ENCODE results near the gene SLC49A3. TPM values are rescaled to one million over a fixed set of nuclear protein-coding genes. Genes with fewer than 3 reads are reported as not detected.

Gene SLC49A3
- total and polyA plus RNA-seq, 2 of the 8 experiments (the other 6 are each of a cell fraction or from before 2014, with no cell fraction given), result 5.0 to 8.8 TPM

DNA sequence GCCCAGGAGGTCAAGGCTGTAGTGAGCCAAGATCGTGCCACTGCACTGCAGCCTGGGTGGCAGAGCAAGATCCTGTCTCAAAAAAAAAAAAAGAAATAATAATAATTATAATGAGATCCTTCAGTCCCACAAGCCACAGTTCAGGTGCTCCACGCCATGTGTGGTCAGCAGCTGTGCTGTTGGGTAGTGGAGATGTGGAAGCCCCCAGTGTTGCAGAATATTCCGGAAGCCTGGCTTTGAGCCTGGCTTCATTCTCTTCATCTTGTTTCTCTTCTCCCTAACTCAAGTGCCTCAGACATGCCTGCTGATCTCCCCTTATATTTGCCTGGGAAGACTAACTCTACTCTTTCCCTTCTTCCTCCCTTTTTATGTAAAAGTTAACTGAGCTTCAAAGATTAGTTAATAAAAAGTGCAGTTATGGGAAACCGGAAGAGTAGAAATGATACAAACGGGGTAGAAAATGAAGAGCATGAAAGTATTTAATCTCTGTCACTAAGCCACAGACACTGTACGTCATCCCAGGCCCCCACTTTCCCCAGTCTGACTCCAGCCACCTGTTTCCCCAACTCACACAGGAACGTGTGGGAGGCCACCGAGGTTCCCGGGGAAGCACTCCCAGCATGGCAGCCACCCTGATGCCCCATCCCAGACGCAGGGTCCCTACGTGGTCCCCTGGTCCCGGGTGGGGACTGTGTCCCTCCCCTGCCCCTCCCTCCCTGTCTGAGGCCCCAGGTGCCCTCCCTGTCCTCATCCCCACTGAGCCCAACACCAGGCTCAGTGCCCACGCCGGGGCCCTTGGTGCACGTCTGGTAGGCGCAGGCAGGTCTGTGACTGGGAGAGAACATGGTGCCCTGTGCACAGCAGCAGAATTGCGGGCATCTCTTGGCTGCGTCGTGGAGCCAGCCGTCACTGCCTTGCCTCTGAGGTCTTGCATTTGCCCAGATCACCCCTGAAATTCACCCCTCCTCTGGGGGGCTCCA, 40.7 kb upstream of the SLC49A3 start:
- H4K20me1 ChIP-seq (replicated peaks in 1 of 2; ENCODE audit: control insufficient read depth in 1 of 2, insufficient read depth in 2 of 2, low read length in 2 of 2), result peaks cover 25 to 27% of the 10 kb centered on the region in 2 experiments
- peaks cover 0 to 5% of the 10 kb centered on the region in 2 experiments; a peak in 1 of 4 replicates for H3K9me3 ChIP-seq (ENCODE audit: insufficient read depth in 2 of 2, low read depth in 1 of 2, low read length in 1 of 2)
- no peaks in the 10 kb centered on the region for H3K4me1 ChIP-seq (replicated peaks in 1 of 4; ENCODE audit: control insufficient read depth in 3 of 4, insufficient read depth in 4 of 4, low read length in 3 of 4)
- no peak for DNase-seq (ENCODE audit: low read depth in 1 of 2, low spot score in 2 of 2)
- H3K4ac ChIP-seq (replicated peaks; ENCODE audit: insufficient read length, low read depth, low read length), result no peak overlapping the region
- H3K18ac ChIP-seq (ENCODE audit: extremely low read depth, low read length), result no peak overlapping the region
- H3K14ac ChIP-seq (ENCODE audit: insufficient read length), result no peak overlapping the region
- H3K23ac ChIP-seq (ENCODE audit: insufficient read length), result no peak overlapping the region
- no peak overlapping the region for H2BK12ac ChIP-seq (ENCODE audit: low read depth, low read length)
- H2AFZ ChIP-seq (ENCODE audit: low read length), result no peak overlapping the region
- FAIRE-seq, result no peak
- H3K23me2 ChIP-seq (ENCODE audit: low read depth, low read length), result no peaks in the 10 kb centered on the region
- no peak overlapping the region for H4K5ac ChIP-seq (ENCODE audit: insufficient read length, low read depth, low read length)
- peaks cover 17 to 28% (median 22%) of the 10 kb centered on the region in 4 experiments for H3K36me3 ChIP-seq (ENCODE audit: control insufficient read depth in 2 of 4, insufficient read depth in 4 of 4, low read length in 3 of 4)
- H3K79me1 ChIP-seq (ENCODE audit: low read depth, low read length), result peaks cover 10% of the 10 kb centered on the region
- H3K9ac ChIP-seq (replicated peaks in 1 of 4; ENCODE audit: extremely low read depth in 1 of 4, low read depth in 3 of 4, low read length in 3 of 4), result no peak overlapping the region; a peak in 1 of 7 replicates
- no peaks in the 10 kb centered on the region for H3K27me3 ChIP-seq (replicated peaks in 1 of 4; ENCODE audit: control insufficient read depth in 3 of 4, extremely low read depth in 1 of 4, insufficient read depth in 3 of 4, low read length in 3 of 4)
- H2BK120ac ChIP-seq (replicated peaks; ENCODE audit: low read depth, low read length), result no peak overlapping the region
- H2BK20ac ChIP-seq (ENCODE audit: low read length), result no peak overlapping the region
- ChIA-PET CTCF (ENCODE audit: partially characterized antibody) (interaction anchor here (1.3 kb wide), 1 partner anchor 10 kb away, joined by 4 read pairs; no protein-coding TSS in a partner anchor), POLR2A (ENCODE audit: partially characterized antibody) (interaction anchor here (1.2 to 1.3 kb wide), 2 partner anchors 8 to 18 kb away, joined by 3 to 4 read pairs; no protein-coding TSS in a partner anchor)
- no peak overlapping the region for H3K4me2 ChIP-seq (ENCODE audit: insufficient read depth in 1 of 2, low read depth in 2 of 2, low read length in 2 of 2)
- 96% methylated on average over 18 of the region's 20 CpGs; no CpG with 5 or more reads in 1 of the 2 experiments for WGBS, 2 experiments (ENCODE audit: extremely low coverage in 1 of 2, insufficient coverage in 1 of 2, insufficient read length in 1 of 2, insufficient replicate concordance in 2 of 2, low coverage in 1 of 2, low lambda C conversion rate in 2 of 2, missing lambda C conversion rate in 1 of 2)
- no peak overlapping the region for H4K91ac ChIP-seq (replicated peaks; ENCODE audit: insufficient read length, low read length)
- H3K56ac ChIP-seq (replicated peaks; ENCODE audit: insufficient read length, low read depth, low read length), result no peak overlapping the region
- no peak overlapping the region for H3K27ac ChIP-seq (ENCODE audit: low read depth, low read length)
- H3K79me2 ChIP-seq (ENCODE audit: control insufficient read depth in 1 of 2, insufficient read depth in 2 of 2, low read length in 2 of 2), result peaks cover 3 to 35% of the 10 kb centered on the region in 2 experiments; a peak in 3 of 4 replicates
- no peak overlapping the region for H2BK5ac ChIP-seq (ENCODE audit: low read depth, low read length)
- H4K8ac ChIP-seq (ENCODE audit: extremely low read depth, insufficient read depth, low read length), result no peak overlapping the region
- H2BK15ac ChIP-seq (ENCODE audit: low read length), result no peak overlapping the region
- no peak overlapping the region for H2AK5ac ChIP-seq (ENCODE audit: low read depth, low read length)
- no peak overlapping the region for H3K4me3 ChIP-seq (ENCODE audit: extremely low read depth in 1 of 4, insufficient read depth in 2 of 4, low read depth in 3 of 4, low read length in 4 of 4)
- TF ChIP-seq ATF2 (IDR thresholded peaks at IDR 0.05; ENCODE audit: low read length) (no peak), TAF7 (optimal IDR thresholded peaks at IDR 0.05; ENCODE audit: borderline replicate concordance, low read depth, low read length) (no peak), CTCF (IDR thresholded peaks at IDR 0.05; ENCODE audit: control extremely low read depth in 1 of 3, insufficient read depth in 1 of 3, low read depth in 1 of 3, low read length in 3 of 3) (no peak), CHD2 (IDR thresholded peaks at IDR 0.05; ENCODE audit: low read length) (no peak)
- TF ChIP-seq, protein P1, sequence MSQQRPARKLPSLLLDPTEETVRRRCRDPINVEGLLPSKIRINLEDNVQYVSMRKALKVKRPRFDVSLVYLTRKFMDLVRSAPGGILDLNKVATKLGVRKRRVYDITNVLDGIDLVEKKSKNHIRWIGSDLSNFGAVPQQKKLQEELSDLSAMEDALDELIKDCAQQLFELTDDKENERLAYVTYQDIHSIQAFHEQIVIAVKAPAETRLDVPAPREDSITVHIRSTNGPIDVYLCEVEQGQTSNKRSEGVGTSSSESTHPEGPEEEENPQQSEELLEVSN (IDR thresholded peaks at IDR 0.05), result no peak

Data from H1 (cell line).